Psoas muscle (tissue), 8 donors: ENCODE data around the gene CDO1. TPM values are rescaled to one million over a fixed set of nuclear protein-coding genes. Genes with fewer than 3 reads are reported as not detected.

ENCODE experiments used
- ATAC-seq, 4 donors: fragments of 200-7000 bp; cut with Tn5 transposase; one replicate each; pipeline ENCODE4 v1.9.1; 2020; ENCODE audit warnings: moderate library complexity in 3 of 4, mild to moderate bottlenecking in 2 of 4
- DNase-seq, 2 donors: peaks; one replicate each; pipeline ENCODE4 v3.0.0-alpha.2; 2020
- H3K27ac ChIP-seq: fragments of 200-600 bp; one replicate; pipeline ENCODE4 v1.8.0; 2022
- H3K27me3 ChIP-seq, 3 donors: fragments of 200-600 bp in 1 of 3; one replicate each; pipeline versions ENCODE4 v1.6.1 to v1.8.0; 2013 to 2022; ENCODE audit warnings: low read length in 2 of 3, mild to moderate bottlenecking in 2 of 3, moderate library complexity in 1 of 3; ENCODE audit not compliant: insufficient read depth in 3 of 3
- H3K36me3 ChIP-seq, 2 donors: fragments of 200-600 bp in 1 of 2; one replicate each; pipeline versions ENCODE4 v1.6.1 to v1.8.0; 2013 to 2022; ENCODE audit warnings: low read depth in 1 of 2, mild to moderate bottlenecking in 1 of 2, moderate library complexity in 1 of 2; ENCODE audit not compliant: insufficient read depth in 1 of 2
- H3K4me1 ChIP-seq: fragments of 200-600 bp; one replicate; pipeline ENCODE4 v1.8.0; 2022
- H3K4me3 ChIP-seq: fragments of 200-600 bp; one replicate; pipeline ENCODE4 v1.8.0; 2022; ENCODE audit warnings: mild to moderate bottlenecking
- H3K9me3 ChIP-seq: fragments of 200-600 bp; one replicate; pipeline ENCODE4 v1.8.0; 2022
- CTCF ChIP-seq: fragments of 200-600 bp; IDR thresholded peaks from one replicate; pipeline ENCODE4 v1.8.0; 2022; ENCODE audit warnings: antibody characterized with exemption
- WGBS, 3 donors: extraction: QIAGEN DNeasy Blood & Tissue Kit; methylation state at CpG; one replicate each; pipeline versions ENCODE4 v1.1.6 to v1.1.7; 2013; 5-methylcytosine and 5-hydroxymethylcytosine counted together
- intact Hi-C, 2 donors: fragments of 100-400 bp; cut with DNase I; formaldehyde crosslinking; loops; one replicate each; pipeline versions ENCODE4 v1.11.0 to v1.14.2; 2022
- polyA plus RNA-seq, 3 donors: library from polyadenylated mRNA; stranded (reverse); fragments of 200-250 nt; gene quantifications; one replicate each; pipeline ENCODE4 v1.2.3, GENCODE V29; 2013
- total RNA-seq, 4 donors: library from RNA; stranded (reverse); fragmentation: NEBNext Ultra II Directional in 2 of 4; extraction: Animal tissue kit (Norgen Biotek cat#: 25700) in 2 of 4; gene quantifications; one replicate each; pipeline versions ENCODE4 v1.2.1 to v1.2.4, GENCODE V29; 2021 to 2023
- donor health status: healthy with polysubstance abuse.
- donor health status: DM: no; HTN: no; CAD: no; lungs with moderate emphysema.
- donor health status: Bipolar disorder and iron deficiency.
- donor health status: healthy.
- donor health status: DM: yes; HTN: yes; CAD: no.
- donor health status: DM: no; HTN: no; CAD: no.
- donor health status: DM: no; HTN: no; CAD: no.
- donor health status: DM: yes; HTN: yes; CAD: no.

The CDO1 gene
- total and polyA plus RNA-seq, 7 donors, result 1.0 to 5.2 (median 2.7) TPM

GRCh38 chr5:115838885-115839518, 22.5 kb upstream of the CDO1 start:
- 32 to 41% (median 38%) methylated on average over 10 of the region's 10 CpGs for WGBS, 3 donors
- Histone ChIP-seq H3K4me3 (peak overlapping the region; percentile 87), H3K27ac (peak overlapping the region; percentile 37), H3K4me1 (peaks cover 41% of the 10 kb centered on the region), H3K9me3 (no peaks in the 10 kb centered on the region), H3K36me3 (peaks cover 3 to 44% of the 10 kb centered on the region in 2 donors), H3K27me3 (no peaks in the 10 kb centered on the region)
- DNase-seq (peak in 1 of 2 donors; percentile 44), ATAC-seq (no peak)
- TF ChIP-seq CTCF, result peak; percentile 49
- intact Hi-C loops, result no loop called here

GRCh38 chr5:115835481-115835880, 19.0 kb upstream of the CDO1 start:
- H3K36me3 ChIP-seq, result peaks cover 6 to 78% of the 10 kb centered on the region in 2 donors
- 80 to 86% (median 86%) methylated on average over 4 of the region's 4 CpGs for WGBS, 3 donors
- no peaks in the 10 kb centered on the region for H3K27me3 ChIP-seq
- DNase-seq (no peak), ATAC-seq (no peak)
- no peak overlapping the region for H3K4me3 ChIP-seq
- TF ChIP-seq CTCF, result no peak
- H3K27ac ChIP-seq, result no peak overlapping the region
- H3K4me1 ChIP-seq, result peaks cover 27% of the 10 kb centered on the region
- no peaks in the 10 kb centered on the region for H3K9me3 ChIP-seq
- intact Hi-C loops, result no loop called here

GRCh38 chr5:115831163-115831768, 14.8 kb upstream of the CDO1 start:
- H3K9me3 ChIP-seq, result no peaks in the 10 kb centered on the region
- no peaks in the 10 kb centered on the region for H3K4me1 ChIP-seq
- peak; percentile 63 for TF ChIP-seq CTCF
- no peak overlapping the region for H3K27ac ChIP-seq
- no peak overlapping the region for H3K4me3 ChIP-seq
- 51 to 57% (median 51%) methylated on average over 2 of the region's 2 CpGs for WGBS, 3 donors
- H3K27me3 ChIP-seq, result no peaks in the 10 kb centered on the region
- no peak for DNase-seq
- ATAC-seq, result peak in 2 of 4 donors; percentile 42 to 65
- peaks cover 6 to 89% of the 10 kb centered on the region in 2 donors for H3K36me3 ChIP-seq
- intact Hi-C loops, result no loop called here

GRCh38 chr5:115829913-115830312, 13.5 kb upstream of the CDO1 start:
- DNase-seq, result no peak
- 86 to 94% (median 94%) methylated on average over 5 of the region's 5 CpGs for WGBS, 3 donors
- no peak overlapping the region for H3K4me3 ChIP-seq
- H3K4me1 ChIP-seq, result no peaks in the 10 kb centered on the region
- H3K36me3 ChIP-seq, result peaks cover 6 to 75% of the 10 kb centered on the region in 2 donors
- no peaks in the 10 kb centered on the region for H3K9me3 ChIP-seq
- H3K27ac ChIP-seq, result no peak overlapping the region
- TF ChIP-seq CTCF, result no peak
- ATAC-seq, result no peak
- H3K27me3 ChIP-seq, result no peaks in the 10 kb centered on the region
- intact Hi-C loops, result no loop called here
